Muscle layer of duodenum (tissue), 2 donors: Measurements from ENCODE around the gene RNF144A.

ENCODE experiments used
- H3K27ac ChIP-seq: one replicate; pipeline ENCODE4 v1.7.0; 2013; ENCODE audit warnings: mild to moderate bottlenecking, low read length
- H3K27me3 ChIP-seq: one replicate; pipeline ENCODE4 v1.7.0; 2013; ENCODE audit warnings: low read depth, mild to moderate bottlenecking, control low read depth, low read length
- H3K36me3 ChIP-seq, 2 donors: one replicate each; pipeline ENCODE4 v1.7.0; 2013; ENCODE audit warnings: low read length in 2 of 2, control low read depth in 1 of 2, mild to moderate bottlenecking in 1 of 2; ENCODE audit not compliant: insufficient read depth in 2 of 2, control insufficient read depth in 1 of 2
- H3K4me1 ChIP-seq, 2 donors: one replicate each; pipeline ENCODE4 v1.7.0; 2013; ENCODE audit warnings: low read length in 2 of 2, mild to moderate bottlenecking in 2 of 2, control low read depth in 1 of 2, moderate library complexity in 1 of 2; ENCODE audit not compliant: insufficient read depth in 2 of 2, control insufficient read depth in 1 of 2
- H3K4me3 ChIP-seq, 2 donors: one replicate each; pipeline ENCODE4 v1.7.0; 2013; ENCODE audit warnings: low read length in 2 of 2, low read depth in 1 of 2, mild to moderate bottlenecking in 1 of 2
- H3K9me3 ChIP-seq, 2 donors: one replicate each; pipeline ENCODE4 v1.7.0; 2013; ENCODE audit warnings: low read length in 2 of 2, control low read depth in 1 of 2, mild to moderate bottlenecking in 1 of 2; ENCODE audit not compliant: control insufficient read depth in 1 of 2
- donor health status: healthy.

RNF144A gene

GRCh38 chr2:6921321-6921922, 4.2 kb downstream of the RNF144A start:
- H3K36me3 ChIP-seq = no peaks in the 10 kb centered on the region
- no peak overlapping the region for H3K4me3 ChIP-seq
- no peak overlapping the region for H3K27ac ChIP-seq
- peaks cover 0 to 19% of the 10 kb centered on the region in 2 donors for H3K4me1 ChIP-seq
- no peaks in the 10 kb centered on the region for H3K9me3 ChIP-seq
- H3K27me3 ChIP-seq = no peaks in the 10 kb centered on the region

DNA sequence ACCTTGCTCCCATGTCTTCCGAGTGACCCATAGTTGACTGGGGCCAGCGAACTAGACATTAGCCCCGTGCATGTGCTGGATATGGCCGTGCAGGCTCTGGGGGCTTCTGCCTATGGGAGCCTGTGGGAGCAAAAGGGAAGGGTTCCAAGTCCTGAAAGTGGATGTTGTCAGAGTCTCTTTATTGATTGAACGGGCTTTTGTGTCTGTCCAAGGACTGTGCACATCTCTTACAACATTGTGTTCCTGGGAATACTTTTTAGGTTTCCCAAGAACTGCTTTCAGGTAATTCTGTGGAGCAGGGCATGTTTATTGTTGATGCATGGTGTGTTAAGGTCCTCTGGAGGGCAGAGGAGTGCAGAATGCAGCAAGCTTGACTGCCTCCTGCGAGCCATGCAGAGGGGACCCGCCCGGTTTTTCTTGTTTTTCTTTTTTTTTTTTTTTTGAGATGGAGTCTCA, 5.0 kb downstream of the RNF144A start:
- H3K9me3 ChIP-seq = no peaks in the 10 kb centered on the region
- H3K27ac ChIP-seq = no peak overlapping the region
- H3K27me3 ChIP-seq = no peaks in the 10 kb centered on the region
- no peaks in the 10 kb centered on the region for H3K36me3 ChIP-seq
- no peak overlapping the region for H3K4me3 ChIP-seq
- peaks cover 0 to 20% of the 10 kb centered on the region in 2 donors for H3K4me1 ChIP-seq

GRCh38 chr2:6923319-6923718, 6.1 kb downstream of the RNF144A start:
- peaks cover 0 to 17% of the 10 kb centered on the region in 2 donors for H3K4me1 ChIP-seq
- H3K4me3 ChIP-seq = no peak overlapping the region
- no peaks in the 10 kb centered on the region for H3K36me3 ChIP-seq
- no peaks in the 10 kb centered on the region for H3K9me3 ChIP-seq
- H3K27me3 ChIP-seq = no peaks in the 10 kb centered on the region
- H3K27ac ChIP-seq = no peak overlapping the region

- Histone ChIP-seq H3K36me3 (no peaks in the 10 kb centered on the region), H3K4me1 (peaks cover 0 to 11% of the 10 kb centered on the region in 2 donors), H3K9me3 (no peaks in the 10 kb centered on the region), H3K27me3 (no peaks in the 10 kb centered on the region), H3K4me3 (no peak overlapping the region), H3K27ac (no peak overlapping the region)
These were observed 7.1 kb downstream of the RNF144A start for GRCh38 chr2:6924101-6924923.

DNA sequence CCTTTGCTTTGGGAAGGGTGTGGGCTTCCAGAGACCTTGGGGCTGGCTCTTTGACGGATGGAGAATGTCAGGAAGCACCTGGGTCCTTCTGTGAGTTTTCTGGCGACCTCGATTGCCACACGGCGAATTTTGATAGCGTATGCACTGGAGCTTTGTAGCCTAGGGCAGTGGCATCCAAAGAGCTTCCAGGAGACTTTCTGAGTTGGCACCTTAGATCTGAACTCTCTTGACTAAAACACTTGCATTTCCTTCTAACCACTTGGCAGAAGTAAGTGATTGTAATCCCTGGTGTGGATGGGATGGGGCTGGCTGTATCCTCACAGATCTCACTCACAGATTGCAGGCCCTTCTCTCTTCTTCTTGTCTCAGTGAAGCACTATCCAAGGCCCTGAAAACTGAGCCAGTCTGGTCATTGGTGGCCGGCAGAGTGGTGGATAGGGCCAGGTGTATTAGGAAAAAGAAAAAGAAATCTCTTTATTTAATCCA, 7.8 kb downstream of the RNF144A start:
- no peak overlapping the region for H3K4me3 ChIP-seq
- no peaks in the 10 kb centered on the region for H3K9me3 ChIP-seq
- peaks cover 0 to 10% of the 10 kb centered on the region in 2 donors for H3K4me1 ChIP-seq
- no peaks in the 10 kb centered on the region for H3K36me3 ChIP-seq
- H3K27me3 ChIP-seq = no peaks in the 10 kb centered on the region
- H3K27ac ChIP-seq = no peak overlapping the region

DNA sequence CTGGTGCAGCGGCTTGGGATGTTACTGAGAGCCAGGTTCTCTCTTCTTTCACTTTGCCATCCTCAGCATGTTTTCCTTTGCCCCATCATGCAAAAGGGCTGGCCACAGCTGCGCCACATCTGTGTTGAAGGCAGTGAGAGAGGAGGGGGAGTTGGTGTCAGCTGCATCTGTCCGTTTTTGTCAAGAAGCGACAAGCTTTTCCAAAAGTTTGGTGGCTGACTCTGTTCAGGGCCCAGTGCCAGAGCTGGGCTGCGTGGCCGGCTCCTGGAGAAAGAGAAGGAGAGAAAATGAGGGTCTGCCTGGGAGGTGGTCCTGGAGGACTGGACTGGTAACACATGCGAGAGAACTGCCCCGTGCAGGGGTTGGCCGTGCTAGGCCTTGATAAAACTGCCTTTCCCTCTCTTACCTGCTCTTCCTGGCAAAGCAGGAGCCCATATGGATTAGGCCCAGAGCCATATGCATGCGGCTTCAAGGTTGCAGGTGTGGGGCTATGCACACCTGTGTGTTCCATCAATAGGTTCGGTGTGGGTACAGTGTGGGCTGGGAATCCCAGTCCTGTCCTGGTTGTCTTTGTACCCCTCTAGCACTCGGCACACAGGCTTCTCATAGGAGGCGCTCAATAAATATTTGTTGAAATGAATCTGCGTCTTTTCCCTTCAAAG, 9.0 kb downstream of the RNF144A start:
- H3K27me3 ChIP-seq = no peaks in the 10 kb centered on the region
- peaks cover 0 to 10% of the 10 kb centered on the region in 2 donors for H3K4me1 ChIP-seq
- no peak overlapping the region for H3K4me3 ChIP-seq
- H3K9me3 ChIP-seq = no peaks in the 10 kb centered on the region
- no peaks in the 10 kb centered on the region for H3K36me3 ChIP-seq
- H3K27ac ChIP-seq = no peak overlapping the region

- H3K27me3 ChIP-seq = no peaks in the 10 kb centered on the region
- no peaks in the 10 kb centered on the region for H3K36me3 ChIP-seq
- H3K4me3 ChIP-seq = no peak overlapping the region
- no peak overlapping the region for H3K27ac ChIP-seq
- no peaks in the 10 kb centered on the region for H3K9me3 ChIP-seq
- peaks cover 0 to 10% of the 10 kb centered on the region in 2 donors for H3K4me1 ChIP-seq
These were observed 10.0 kb downstream of the RNF144A start for GRCh38 chr2:6927186-6927585.

DNA sequence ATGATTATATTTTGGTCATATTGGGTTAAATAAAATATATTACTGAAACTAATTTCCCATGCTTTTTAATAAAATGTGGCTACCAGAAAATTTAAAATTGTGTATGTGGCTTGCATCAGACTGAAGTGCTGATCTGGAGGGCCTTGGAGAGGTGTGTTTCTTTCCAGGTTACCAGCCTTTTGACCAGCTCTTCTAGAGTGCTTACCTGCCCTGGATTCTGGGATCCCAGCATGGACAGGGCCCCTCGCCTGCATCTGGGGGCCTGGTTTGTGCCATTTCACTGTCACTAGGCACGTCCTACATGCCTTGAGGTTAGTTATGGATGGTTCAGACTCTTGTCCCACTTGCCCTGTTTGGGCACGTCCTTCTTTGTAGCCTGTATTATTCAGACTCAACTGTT, 10.5 kb downstream of the RNF144A start:
- H3K27me3 ChIP-seq = no peaks in the 10 kb centered on the region
- H3K36me3 ChIP-seq = no peaks in the 10 kb centered on the region
- H3K27ac ChIP-seq = no peak overlapping the region
- no peak overlapping the region for H3K4me3 ChIP-seq
- H3K4me1 ChIP-seq = peaks cover 0 to 10% of the 10 kb centered on the region in 2 donors
- no peaks in the 10 kb centered on the region for H3K9me3 ChIP-seq

- H3K36me3 ChIP-seq = no peaks in the 10 kb centered on the region
- no peaks in the 10 kb centered on the region for H3K27me3 ChIP-seq
- no peaks in the 10 kb centered on the region for H3K9me3 ChIP-seq
- H3K4me1 ChIP-seq = peaks cover 0 to 10% of the 10 kb centered on the region in 2 donors
- no peak overlapping the region for H3K4me3 ChIP-seq
- no peak overlapping the region for H3K27ac ChIP-seq
These were observed 11.2 kb downstream of the RNF144A start for GRCh38 chr2:6928452-6928851.

GRCh38 chr2:6929196-6929819, 12.1 kb downstream of the RNF144A start:
- no peaks in the 10 kb centered on the region for H3K27me3 ChIP-seq
- peaks cover 0 to 9% of the 10 kb centered on the region in 2 donors for H3K4me1 ChIP-seq
- H3K36me3 ChIP-seq = no peaks in the 10 kb centered on the region
- no peak overlapping the region for H3K27ac ChIP-seq
- H3K9me3 ChIP-seq = no peaks in the 10 kb centered on the region
- no peak overlapping the region for H3K4me3 ChIP-seq
